ENCODE measurements around the gene ZCCHC14. TPM values are rescaled to one million over a fixed set of nuclear protein-coding genes. Genes with fewer than 3 reads are reported as not detected.

Gene ZCCHC14
- total and polyA plus RNA-seq, 2 donors (not counting 1 experiment from before 2014, with no cell fraction given) = 0.70 to 4.4 TPM

GRCh38 chr16:87536795-87537142, 43.9 kb upstream of the ZCCHC14 start:
- CTCF ChIA-PET = no interaction called here
- peaks cover 8% of the 10 kb centered on the region for H3K9me3 Mint-ChIP-seq (ENCODE audit: insufficient read depth)
- WGBS (ENCODE audit: insufficient coverage) = no CpG with 5 or more reads among the region's 10 CpGs
- Histone ChIP-seq H3K79me2 (ENCODE audit: control insufficient read depth, insufficient read depth, low read length) (no peaks in the 10 kb centered on the region), H3K9ac (ENCODE audit: low read length) (no peak overlapping the region), H4K20me1 (ENCODE audit: control insufficient read depth, insufficient read depth, low read length, poor library complexity, severe bottlenecking) (no peaks in the 10 kb centered on the region), H3K4me2 (replicated peaks; ENCODE audit: low read depth, low read length, poor library complexity, severe bottlenecking) (no peak overlapping the region), H3K27ac (ENCODE audit: low read length in 2 of 2) (no peak overlapping the region), H3K36me3 (replicated peaks in 1 of 2; ENCODE audit: control extremely low read depth in 1 of 2, control insufficient read depth in 1 of 2, extremely low read depth in 1 of 2, insufficient read depth in 2 of 2, low read length in 1 of 2) (no peaks in the 10 kb centered on the region), H3K4me1 (ENCODE audit: control insufficient read depth in 2 of 2, insufficient read depth in 2 of 2, low read length in 2 of 2) (no peaks in the 10 kb centered on the region), H3K4me3 (ENCODE audit: control extremely low read depth in 1 of 5, extremely low read depth in 1 of 5, insufficient read depth in 1 of 5, low read depth in 2 of 5, low read length in 4 of 5) (no peak overlapping the region), H2AFZ (ENCODE audit: insufficient read depth, low read depth, low read length, poor library complexity, severe bottlenecking) (no peak overlapping the region), H3K27me3 (replicated peaks in 1 of 4; ENCODE audit: control extremely low read depth in 1 of 4, control insufficient read depth in 3 of 4, insufficient read depth in 4 of 4, low read length in 3 of 4) (peaks cover 0 to 15% (median 0%) of the 10 kb centered on the region in 4 experiments), H3K9me3 (ENCODE audit: control extremely low read depth in 1 of 3, control insufficient read depth in 2 of 3, insufficient read depth in 1 of 3, low read length in 2 of 3) (peaks cover 0 to 25% (median 0%) of the 10 kb centered on the region in 3 donors)
- H3K27ac Mint-ChIP-seq = no peak overlapping the region
- ATAC-seq (ENCODE audit: low read depth) (no peak), DNase-seq (no peak)
- POLR2A ChIA-PET = no interaction called here
- H3K4me3 Mint-ChIP-seq = no peak overlapping the region
- no peaks in the 10 kb centered on the region for H3K4me1 Mint-ChIP-seq
- H3K27me3 Mint-ChIP-seq = peaks cover 62% of the 10 kb centered on the region
- intact Hi-C loops (cut with micrococcal nuclease) = no loop called here
- TF ChIP-seq CTCF (IDR thresholded peaks at IDR 0.05) = no peak
- TF ChIP-seq EZH2 (IDR thresholded peaks at IDR 0.05; ENCODE audit: borderline replicate concordance, insufficient read depth, low read depth, low read length, poor library complexity, severe bottlenecking) = no peak

GRCh38 chr16:87535855-87536794, 43.3 kb upstream of the ZCCHC14 start:
- Mint-ChIP-seq H3K4me3 (no peak overlapping the region), H3K9me3 (ENCODE audit: insufficient read depth) (peaks cover 9% of the 10 kb centered on the region), H3K4me1 (no peaks in the 10 kb centered on the region), H3K27me3 (peaks cover 63% of the 10 kb centered on the region), H3K27ac (no peak overlapping the region)
- Histone ChIP-seq H3K4me3 (ENCODE audit: control extremely low read depth in 1 of 5, extremely low read depth in 1 of 5, insufficient read depth in 1 of 5, low read depth in 2 of 5, low read length in 4 of 5) (no peak overlapping the region), H3K36me3 (replicated peaks in 1 of 2; ENCODE audit: control extremely low read depth in 1 of 2, control insufficient read depth in 1 of 2, extremely low read depth in 1 of 2, insufficient read depth in 2 of 2, low read length in 1 of 2) (no peaks in the 10 kb centered on the region), H3K27ac (ENCODE audit: low read length in 2 of 2) (no peak overlapping the region), H3K9ac (ENCODE audit: low read length) (no peak overlapping the region), H3K79me2 (ENCODE audit: control insufficient read depth, insufficient read depth, low read length) (no peaks in the 10 kb centered on the region), H3K27me3 (replicated peaks in 1 of 4; ENCODE audit: control extremely low read depth in 1 of 4, control insufficient read depth in 3 of 4, insufficient read depth in 4 of 4, low read length in 3 of 4) (peaks cover 0 to 21% (median 0%) of the 10 kb centered on the region in 4 experiments), H3K4me1 (ENCODE audit: control insufficient read depth in 2 of 2, insufficient read depth in 2 of 2, low read length in 2 of 2) (no peaks in the 10 kb centered on the region), H2AFZ (ENCODE audit: insufficient read depth, low read depth, low read length, poor library complexity, severe bottlenecking) (no peak overlapping the region), H3K4me2 (replicated peaks; ENCODE audit: low read depth, low read length, poor library complexity, severe bottlenecking) (no peak overlapping the region), H4K20me1 (ENCODE audit: control insufficient read depth, insufficient read depth, low read length, poor library complexity, severe bottlenecking) (no peaks in the 10 kb centered on the region), H3K9me3 (ENCODE audit: control extremely low read depth in 1 of 3, control insufficient read depth in 2 of 3, insufficient read depth in 1 of 3, low read length in 2 of 3) (peaks cover 0 to 29% (median 0%) of the 10 kb centered on the region in 3 donors)
- ATAC-seq (ENCODE audit: low read depth) (no peak), DNase-seq (no peak)
- ChIA-PET CTCF (no interaction called here), POLR2A (no interaction called here)
- intact Hi-C loops (cut with micrococcal nuclease) = no loop called here
- no peak for TF ChIP-seq EZH2 (IDR thresholded peaks at IDR 0.05; ENCODE audit: borderline replicate concordance, insufficient read depth, low read depth, low read length, poor library complexity, severe bottlenecking)
- no peak for TF ChIP-seq CTCF (IDR thresholded peaks at IDR 0.05)
- 80% methylated on average over 9 of the region's 13 CpGs for WGBS (ENCODE audit: insufficient coverage)

Data from B cell (primary cell).